GM21528 (cell line): Measurements from ENCODE around the gene SKIC3.

ENCODE experiments used
- ATAC-seq: cut with Tn5 transposase; IDR thresholded peaks from one replicate; pipeline ENCODE4 v1.9.1; 2021; ENCODE audit warnings: mild to moderate bottlenecking, moderate library complexity; ENCODE audit not compliant: unreplicated experiment, low FRiP score

The SKIC3 gene

GRCh38 chr5:95554647-95555548, at the start of gene SKIC3, which contains the start of gene ARSK:
Gene SKIC3 (minus strand): TSS chr5:95554977. CDS start chr5:95547150, 7,827 bp downstream.
Gene ARSK (plus strand): TSS chr5:95555101. CDS start chr5:95555279, 178 bp downstream.
- peak; percentile 93 for ATAC-seq

- no peak for ATAC-seq
Measured at GRCh38 chr5:95600557-95600956, 45.8 kb upstream of the SKIC3 start.

GRCh38 chr5:95599252-95599651, 44.5 kb upstream of the SKIC3 start:
- ATAC-seq = no peak

GRCh38 chr5:95595289-95595931, 40.6 kb upstream of the SKIC3 start:
- ATAC-seq = no peak

- ATAC-seq = no peak
Measured at GRCh38 chr5:95591490-95591901, 36.7 kb upstream of the SKIC3 start.

- ATAC-seq = no peak
Measured at GRCh38 chr5:95590880-95591279, 36.1 kb upstream of the SKIC3 start.

GRCh38 chr5:95583992-95584391, 29.2 kb upstream of the SKIC3 start:
- ATAC-seq = no peak

- no peak for ATAC-seq
Measured at GRCh38 chr5:95581576-95581975, 26.8 kb upstream of the SKIC3 start.

- ATAC-seq = no peak
Measured at GRCh38 chr5:95572016-95572415, 17.2 kb upstream of the SKIC3 start.

GRCh38 chr5:95565280-95565920, 10.6 kb upstream of the SKIC3 start:
- no peak for ATAC-seq

- ATAC-seq = no peak
Measured at GRCh38 chr5:95564450-95564849, 9.7 kb upstream of the SKIC3 start.

- ATAC-seq = no peak
Measured at GRCh38 chr5:95563367-95563766, 8.6 kb upstream of the SKIC3 start.

- no peak for ATAC-seq
Measured at GRCh38 chr5:95562282-95562681, 7.5 kb upstream of the SKIC3 start.

GRCh38 chr5:95557841-95558240, 3.1 kb upstream of the SKIC3 start:
- no peak for ATAC-seq

GRCh38 chr5:95555553-95555952, 776 bp upstream of the SKIC3 start:
- ATAC-seq = no peak

GRCh38 chr5:95554331-95554646, 488 bp downstream of the SKIC3 start:
- peak; percentile 36 for ATAC-seq

- ATAC-seq = no peak
Measured at GRCh38 chr5:95549030-95549429, 5.7 kb downstream of the SKIC3 start.

- ATAC-seq = no peak
Measured at GRCh38 chr5:95543017-95543705, 11.6 kb downstream of the SKIC3 start.

GRCh38 chr5:95537501-95537900, 17.3 kb downstream of the SKIC3 start:
- no peak for ATAC-seq

- ATAC-seq = no peak
Measured at GRCh38 chr5:95533761-95534160, 21.0 kb downstream of the SKIC3 start.

GRCh38 chr5:95533106-95533505, 21.7 kb downstream of the SKIC3 start:
- ATAC-seq = no peak
